NCI-H1417 (cell line): ENCODE results near the gene NISCH.
"Not testable (repeated sequence)": the region's sequence is repeated elsewhere in the genome, so short reads cannot be mapped to it uniquely, and the experiment has no call there.

Experiments used
- DNase-seq, 3 experiments: peaks; one replicate each; lab custom pipeline; 2025; lab: John Stamatoyannopoulos, UW

The NISCH gene

GRCh38 chr3:52513281-52513680 is 57.9 kb downstream of the NISCH start:
- DNase-seq = no peak

DNA sequence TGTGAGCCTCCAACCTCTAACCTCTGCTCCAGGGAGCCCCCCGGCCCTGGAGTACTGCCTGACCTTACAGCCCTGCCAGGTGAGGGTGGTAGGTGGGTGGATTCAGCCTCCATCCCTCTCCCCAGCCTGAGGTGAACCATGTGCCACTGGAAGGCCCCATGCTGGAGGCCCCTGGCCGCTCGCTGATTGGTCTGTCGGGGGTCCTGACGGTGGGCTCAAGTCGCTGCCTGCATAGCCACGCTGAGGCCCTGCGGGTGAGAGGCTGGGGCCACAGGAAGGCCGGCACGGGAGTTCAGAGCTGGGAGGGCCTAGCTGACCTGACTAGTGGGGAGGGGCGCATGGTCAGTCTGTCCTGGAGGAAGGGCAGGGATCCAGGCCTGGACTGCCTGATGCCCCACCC is 59.2 kb downstream of the NISCH start:
- no peak for DNase-seq

DNA sequence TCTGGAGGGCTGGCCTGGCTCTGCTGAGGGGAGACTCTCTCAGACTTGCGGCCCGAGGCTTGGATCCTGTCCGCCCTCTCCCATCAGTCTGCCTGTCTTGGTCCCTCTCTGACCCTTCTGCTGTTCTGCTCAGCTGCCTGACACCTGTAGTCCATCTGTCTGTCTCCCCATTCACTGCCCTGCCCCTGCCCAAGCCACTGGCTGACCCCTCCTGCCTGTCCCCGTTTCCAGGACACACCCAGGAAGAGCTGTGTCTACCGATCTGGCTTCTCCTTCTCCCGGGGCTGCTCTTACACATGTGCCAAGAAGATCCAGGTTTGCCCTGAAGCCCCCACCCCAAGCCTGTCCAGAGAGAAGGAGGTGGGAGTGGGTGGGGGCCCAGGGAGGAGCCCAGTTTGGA is 59.8 kb downstream of the NISCH start:
- no peak for DNase-seq

GRCh38 chr3:52516509-52517195 is 61.2 kb downstream of the NISCH start:
- DNase-seq = no peak

- no peak for DNase-seq
Measured at GRCh38 chr3:52517796-52518722, 62.7 kb downstream of the NISCH start.

DNA sequence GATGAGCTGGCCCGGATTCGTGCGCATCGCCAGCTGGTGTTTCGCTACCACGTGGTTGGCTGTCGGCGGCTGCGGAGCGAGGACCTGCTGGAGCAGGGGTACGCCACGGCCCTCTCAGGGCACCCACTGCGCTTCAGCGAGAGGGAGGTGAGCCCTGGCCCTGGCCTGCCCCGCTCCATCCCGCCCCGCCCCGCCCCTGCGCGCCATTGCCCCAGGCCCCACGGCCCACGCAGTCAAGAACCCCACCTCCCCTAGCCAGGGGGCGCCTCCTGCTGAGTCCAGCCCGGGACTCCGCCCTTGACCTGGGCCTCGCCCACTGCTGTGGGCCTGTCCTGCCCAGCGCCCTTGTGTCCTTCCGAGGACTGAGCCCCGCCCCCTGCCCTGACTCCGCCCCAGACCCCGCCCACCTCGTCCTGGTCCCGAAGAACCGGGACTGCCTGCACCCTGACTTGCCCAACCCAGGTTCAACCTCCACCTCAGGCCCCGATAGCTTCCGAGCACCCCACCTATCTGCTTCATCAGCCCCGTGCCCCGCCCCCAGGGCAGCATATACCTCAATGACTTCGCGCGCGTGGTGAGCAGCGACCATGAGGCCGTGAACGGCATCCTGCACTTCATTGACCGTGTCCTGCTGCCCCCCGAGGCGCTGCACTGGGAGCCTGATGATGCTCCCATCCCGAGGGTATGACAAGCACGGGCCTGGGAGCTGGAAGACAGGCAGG is 63.5 kb downstream of the NISCH start:
- DNase-seq = no peak

DNA sequence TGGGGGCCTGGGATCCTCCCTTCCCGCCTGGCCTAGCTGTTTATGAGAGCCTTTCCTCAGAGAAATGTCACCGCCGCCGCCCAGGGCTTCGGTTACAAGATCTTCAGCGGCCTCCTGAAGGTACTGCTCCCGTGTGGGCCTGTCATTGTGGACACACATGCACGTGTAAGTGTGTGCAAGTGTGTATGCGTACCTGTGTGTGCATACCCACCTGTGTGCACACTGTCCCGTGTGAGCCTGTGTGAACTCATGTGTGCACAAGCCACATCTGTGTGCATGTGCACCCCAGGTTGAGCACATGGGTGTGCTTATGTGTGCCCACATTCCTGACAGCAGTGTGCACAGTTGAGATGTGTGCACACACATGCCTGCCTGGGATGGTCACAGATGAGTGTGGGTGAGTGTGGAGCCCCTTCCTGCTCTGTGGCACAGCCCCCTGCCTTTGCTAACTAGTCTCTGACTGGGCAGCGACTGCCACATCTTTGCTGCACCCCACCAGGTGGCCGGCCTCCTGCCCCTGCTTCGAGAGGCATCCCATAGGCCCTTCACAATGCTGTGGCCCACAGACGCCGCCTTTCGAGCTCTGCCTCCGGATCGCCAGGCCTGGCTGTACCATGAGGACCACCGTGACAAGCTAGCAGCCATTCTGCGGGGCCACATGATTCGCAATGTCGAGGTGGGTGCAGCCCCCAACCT is 64.2 kb downstream of the NISCH start:
- DNase-seq = no peak

- DNase-seq = no peak
Measured at GRCh38 chr3:52520141-52520667, 64.8 kb downstream of the NISCH start.

- DNase-seq = no peak
Measured at GRCh38 chr3:52520716-52521487, 65.5 kb downstream of the NISCH start.

DNA sequence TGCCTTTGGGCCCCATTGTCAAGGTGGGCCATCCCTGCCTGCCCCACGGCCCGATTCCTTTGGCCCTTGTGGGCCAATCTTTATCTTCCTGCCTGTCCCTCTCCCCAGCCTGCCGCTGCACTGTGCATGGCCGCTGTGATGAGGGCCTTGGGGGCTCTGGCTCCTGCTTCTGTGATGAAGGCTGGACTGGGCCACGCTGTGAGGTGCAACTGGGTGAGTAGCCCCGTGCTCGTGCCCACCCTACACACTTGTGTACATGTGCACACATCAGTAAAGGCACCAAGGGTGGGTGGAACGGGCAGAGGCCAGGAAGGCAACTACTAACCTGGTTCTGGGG is 66.1 kb downstream of the NISCH start:
- no peak for DNase-seq

GRCh38 chr3:52521881-52522650 is 66.7 kb downstream of the NISCH start:
- DNase-seq = no peak

GRCh38 chr3:52522651-52523251 is 67.3 kb downstream of the NISCH start:
- DNase-seq = no peak

DNA sequence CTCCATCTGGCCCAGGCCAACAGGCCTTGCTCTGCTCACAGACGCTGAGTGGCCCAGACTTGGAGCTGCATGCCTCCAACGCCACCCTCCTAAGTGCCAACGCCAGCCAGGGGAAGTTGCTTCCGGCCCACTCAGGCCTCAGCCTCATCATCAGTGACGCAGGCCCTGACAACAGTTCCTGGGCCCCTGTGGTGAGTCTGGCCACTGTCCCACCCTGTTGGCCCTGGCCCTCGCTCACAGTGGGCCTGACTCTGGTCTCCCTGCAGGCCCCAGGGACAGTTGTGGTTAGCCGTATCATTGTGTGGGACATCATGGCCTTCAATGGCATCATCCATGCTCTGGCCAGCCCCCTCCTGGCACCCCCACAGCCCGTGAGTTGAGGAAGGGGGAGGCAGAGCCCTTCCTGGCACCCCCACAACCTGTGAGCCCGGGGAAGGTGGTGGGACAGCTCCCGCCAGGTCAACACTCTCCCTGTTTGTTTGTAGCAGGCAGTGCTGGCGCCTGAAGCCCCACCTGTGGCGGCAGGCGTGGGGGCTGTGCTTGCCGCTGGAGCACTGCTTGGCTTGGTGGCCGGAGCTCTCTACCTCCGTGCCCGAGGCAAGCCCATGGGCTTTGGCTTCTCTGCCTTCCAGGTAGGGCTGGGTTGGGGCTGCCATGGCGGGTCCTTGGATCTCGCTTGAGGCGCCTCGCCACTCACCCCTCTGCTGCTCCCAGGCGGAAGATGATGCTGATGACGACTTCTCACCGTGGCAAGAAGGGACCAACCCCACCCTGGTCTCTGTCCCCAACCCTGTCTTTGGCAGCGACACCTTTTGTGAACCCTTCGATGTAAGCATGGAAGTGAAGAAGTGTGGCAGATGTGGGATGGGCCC is 68.2 kb downstream of the NISCH start:
- DNase-seq = no peak

DNA sequence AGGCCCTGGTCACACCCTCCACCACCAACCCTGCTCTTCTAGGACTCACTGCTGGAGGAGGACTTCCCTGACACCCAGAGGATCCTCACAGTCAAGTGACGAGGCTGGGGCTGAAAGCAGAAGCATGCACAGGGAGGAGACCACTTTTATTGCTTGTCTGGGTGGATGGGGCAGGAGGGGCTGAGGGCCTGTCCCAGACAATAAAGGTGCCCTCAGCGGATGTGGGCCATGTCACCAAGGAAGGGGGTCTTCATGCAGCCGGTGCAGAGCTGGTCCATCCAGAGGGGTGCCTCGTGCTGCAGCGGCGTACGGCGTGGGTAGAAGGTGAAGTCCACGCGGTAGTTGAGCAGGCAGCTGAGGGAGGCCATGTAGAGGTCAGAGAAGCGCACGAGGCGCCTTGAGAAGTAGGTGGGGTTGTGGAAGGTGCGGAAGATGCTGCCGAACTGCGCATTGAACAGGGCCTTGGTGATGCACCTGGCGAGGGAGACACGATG is 68.9 kb downstream of the NISCH start:
- no peak for DNase-seq

DNA sequence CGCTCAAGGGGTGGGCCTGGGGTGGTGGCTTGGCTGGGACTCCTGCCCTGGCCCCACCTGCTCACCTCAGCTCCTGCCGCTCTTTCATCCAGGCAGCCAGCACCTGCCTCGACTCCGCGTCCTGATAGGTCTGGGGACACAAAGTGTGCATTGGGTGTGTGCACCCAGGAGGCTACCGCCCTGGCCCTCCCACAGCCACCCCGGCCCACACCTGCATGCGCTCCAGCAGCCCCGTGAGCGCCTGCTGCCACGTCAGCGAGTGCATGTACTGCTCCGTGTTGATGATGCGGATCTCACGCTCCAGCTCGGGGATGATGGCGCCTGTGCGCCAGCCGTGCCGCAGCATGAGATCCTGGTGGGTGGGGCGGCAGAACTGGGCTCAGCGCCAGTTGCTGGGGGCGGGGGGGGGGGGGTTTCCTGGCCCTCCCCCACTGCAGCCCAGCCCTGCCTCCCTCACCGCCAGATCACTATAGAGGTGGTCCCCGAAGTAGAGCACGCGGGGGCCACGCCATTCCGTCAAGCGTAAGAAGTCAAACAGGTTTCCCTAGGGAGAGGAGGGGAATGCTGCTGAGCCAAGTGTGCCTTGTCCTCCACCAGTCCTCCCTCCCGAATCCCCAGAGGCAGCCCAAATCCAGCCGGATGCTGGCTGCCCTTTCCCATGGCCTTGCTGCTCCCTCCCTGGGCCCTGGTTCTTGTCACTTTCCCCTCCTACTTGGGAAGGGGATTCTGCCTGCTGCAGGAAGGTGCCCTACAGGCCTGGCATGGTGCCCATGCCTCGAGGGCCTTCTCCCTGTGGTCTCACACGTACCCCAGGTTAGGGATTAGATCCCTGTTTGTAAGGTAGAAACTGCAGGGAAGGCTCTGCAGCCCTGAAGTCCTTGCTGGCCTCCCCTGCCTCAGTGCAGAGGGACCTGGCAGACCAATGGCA is 69.6 kb downstream of the NISCH start:
- peak; percentile 32 to 60 (median 42) for DNase-seq

- DNase-seq = no peak
Measured at GRCh38 chr3:52525680-52526561, 70.5 kb downstream of the NISCH start.

- DNase-seq = not testable (repeated sequence)
Measured at GRCh38 chr3:52526671-52527038, 71.3 kb downstream of the NISCH start.
